ENCODE measurements around the gene SNAI1.
A peak's percentile ranks its signal among the peaks of the same experiment; 100 is the strongest.
"Not testable (repeated sequence)": the region's sequence is repeated elsewhere in the genome, so short reads cannot be mapped to it uniquely, and the experiment has no call there.

SNAI1 gene

DNA sequence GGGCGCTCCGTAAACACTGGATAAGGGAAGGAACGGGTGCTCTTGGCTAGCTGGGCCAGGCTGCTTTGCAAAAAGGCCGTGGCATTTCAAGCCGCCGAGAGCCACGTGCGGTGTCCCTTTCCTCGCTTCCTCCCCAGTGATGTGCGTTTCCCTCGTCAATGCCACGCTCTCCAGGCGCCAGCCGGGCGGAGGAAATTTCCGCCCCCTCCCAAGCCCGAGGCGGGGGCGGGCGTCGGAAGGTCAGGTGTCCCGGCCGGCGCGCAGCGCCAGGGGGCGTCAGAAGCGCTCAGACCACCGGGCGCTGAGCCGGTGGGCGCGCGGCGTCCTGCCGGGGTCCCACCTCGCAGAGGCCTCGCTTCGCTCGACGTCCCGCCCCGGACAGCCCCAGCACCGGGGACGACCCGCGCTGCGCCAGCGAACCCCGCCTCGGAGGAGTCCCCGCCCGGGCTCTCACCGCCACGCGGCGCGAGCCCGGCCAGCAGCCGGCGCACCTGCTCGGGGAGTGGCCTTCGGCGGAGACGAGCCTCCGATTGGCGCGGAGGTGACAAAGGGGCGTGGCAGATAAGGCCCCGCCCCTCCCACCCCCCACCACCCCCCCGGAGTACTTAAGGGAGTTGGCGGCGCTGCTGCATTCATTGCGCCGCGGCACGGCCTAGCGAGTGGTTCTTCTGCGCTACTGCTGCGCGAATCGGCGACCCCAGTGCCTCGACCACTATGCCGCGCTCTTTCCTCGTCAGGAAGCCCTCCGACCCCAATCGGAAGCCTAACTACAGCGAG lies at the start of gene SNAI1:
Gene SNAI1, plus strand, starts transcription at position 635 of the 777 bp plus-strand sequence. Its CDS starts 80 bp downstream, at position 715.
- DNase-seq (ENCODE audit: low spot score) = peak; percentile 94

DNA sequence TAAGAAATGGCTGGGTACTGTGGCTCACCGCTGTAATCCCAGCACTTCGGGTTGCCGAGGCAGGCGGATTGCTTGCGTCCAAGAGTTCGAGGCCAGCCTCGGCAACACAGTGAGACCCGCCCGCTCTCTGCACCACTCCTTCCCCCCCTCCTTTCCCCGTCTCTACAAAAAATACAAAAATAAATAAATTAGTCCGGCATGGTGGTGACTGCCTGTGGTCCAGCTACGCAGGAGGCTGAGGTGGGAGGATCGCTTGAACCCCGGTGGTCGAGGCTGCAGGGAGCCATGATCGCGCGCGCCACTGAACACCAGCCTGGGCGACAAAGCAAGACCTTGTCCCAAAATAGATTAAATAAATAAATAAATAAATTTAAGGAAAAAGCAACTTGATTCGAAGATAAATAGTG lies 47.0 kb upstream of the SNAI1 start:
- DNase-seq (ENCODE audit: low spot score) = no peak

DNA sequence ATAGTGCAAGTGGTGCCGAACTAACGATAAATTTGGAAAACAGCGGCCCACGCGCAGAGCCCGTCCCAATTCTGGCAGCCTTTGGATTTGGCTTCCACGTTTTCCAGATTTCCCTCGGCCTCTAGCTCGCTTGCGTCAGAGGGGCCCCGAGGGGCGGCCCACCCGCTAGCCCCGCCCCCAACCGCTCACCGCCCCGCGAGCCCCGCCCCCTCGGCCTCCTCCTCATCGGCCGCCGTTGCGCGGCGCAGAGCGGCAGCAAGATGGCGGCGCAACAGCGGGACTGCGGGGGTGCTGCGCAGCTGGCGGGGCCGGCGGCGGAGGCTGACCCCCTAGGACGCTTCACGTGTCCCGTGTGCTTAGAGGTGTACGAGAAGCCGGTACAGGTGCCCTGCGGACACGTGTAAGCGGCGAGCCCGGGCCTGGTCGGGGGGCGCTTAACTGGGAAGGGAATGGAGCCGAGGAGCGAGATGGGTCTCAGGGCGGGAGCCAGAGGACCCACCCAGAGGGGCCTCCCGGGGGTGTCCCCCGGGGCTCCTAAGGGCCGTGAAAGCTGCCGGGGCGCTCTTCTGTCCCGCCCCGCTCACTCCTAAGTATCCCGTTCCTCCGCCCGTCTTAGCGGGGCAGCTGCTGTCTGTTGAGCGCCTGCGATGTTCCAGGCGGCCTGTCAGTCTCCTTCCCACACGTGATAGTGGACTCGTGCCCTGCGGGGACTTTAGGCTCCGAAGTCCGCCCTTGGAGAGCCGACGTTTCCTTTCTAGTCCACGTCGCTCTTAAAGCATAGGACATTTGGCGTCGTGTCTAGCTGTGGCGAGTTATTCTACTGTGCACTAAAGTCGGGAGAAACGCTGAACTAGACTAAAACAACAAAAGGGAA lies 46.4 kb upstream of the SNAI1 start, which contains the start of gene RNF114:
Gene RNF114, plus strand, starts transcription at position 245 of the 874 bp plus-strand sequence. Its CDS starts 16 bp downstream, at position 261.
- peak; percentile 91 for DNase-seq (ENCODE audit: low spot score)

DNA sequence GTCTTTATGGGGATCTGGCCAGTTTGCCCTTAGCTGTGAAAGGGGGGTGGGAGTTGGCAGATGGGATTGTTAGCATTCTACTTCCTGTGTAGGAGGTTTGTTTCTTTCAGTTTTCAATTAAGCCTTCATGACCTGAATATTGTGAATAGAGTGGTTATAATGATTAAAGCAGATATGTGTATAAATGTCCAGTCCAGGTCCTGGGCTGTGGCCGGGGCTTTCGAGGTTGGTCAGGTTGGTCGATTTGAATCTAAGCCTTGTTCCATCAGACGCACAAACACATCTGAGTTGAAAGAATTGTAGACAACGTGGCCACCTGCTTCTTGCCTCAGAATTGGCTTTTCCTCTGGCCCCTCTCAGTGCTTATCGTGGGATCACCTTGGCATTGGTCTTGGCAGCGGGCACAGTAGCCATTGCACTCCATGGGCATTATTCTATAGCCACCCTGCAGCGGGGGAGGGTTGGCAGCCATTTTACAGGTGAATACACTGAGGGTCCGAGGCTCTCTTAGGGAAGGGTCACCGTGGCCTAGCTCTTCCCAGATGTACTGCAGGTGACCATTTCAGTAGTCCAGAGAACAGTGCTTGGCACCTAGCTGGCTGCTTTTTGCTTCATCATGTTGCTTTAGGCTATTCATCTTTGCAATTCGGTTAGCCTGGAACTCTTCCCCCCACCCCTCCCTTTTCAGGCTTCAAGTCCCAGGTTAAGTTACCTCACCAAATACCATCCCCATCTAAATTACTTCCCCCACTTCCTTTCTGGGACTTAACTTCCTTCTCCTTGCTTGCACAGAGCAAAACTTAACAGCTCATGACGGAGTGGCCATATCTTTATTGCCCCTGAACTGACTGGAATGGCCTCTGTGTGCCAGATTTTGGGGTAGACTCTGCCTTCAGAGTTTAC lies 45.5 kb upstream of the SNAI1 start:
- peak; percentile 49 for DNase-seq (ENCODE audit: low spot score)

DNA sequence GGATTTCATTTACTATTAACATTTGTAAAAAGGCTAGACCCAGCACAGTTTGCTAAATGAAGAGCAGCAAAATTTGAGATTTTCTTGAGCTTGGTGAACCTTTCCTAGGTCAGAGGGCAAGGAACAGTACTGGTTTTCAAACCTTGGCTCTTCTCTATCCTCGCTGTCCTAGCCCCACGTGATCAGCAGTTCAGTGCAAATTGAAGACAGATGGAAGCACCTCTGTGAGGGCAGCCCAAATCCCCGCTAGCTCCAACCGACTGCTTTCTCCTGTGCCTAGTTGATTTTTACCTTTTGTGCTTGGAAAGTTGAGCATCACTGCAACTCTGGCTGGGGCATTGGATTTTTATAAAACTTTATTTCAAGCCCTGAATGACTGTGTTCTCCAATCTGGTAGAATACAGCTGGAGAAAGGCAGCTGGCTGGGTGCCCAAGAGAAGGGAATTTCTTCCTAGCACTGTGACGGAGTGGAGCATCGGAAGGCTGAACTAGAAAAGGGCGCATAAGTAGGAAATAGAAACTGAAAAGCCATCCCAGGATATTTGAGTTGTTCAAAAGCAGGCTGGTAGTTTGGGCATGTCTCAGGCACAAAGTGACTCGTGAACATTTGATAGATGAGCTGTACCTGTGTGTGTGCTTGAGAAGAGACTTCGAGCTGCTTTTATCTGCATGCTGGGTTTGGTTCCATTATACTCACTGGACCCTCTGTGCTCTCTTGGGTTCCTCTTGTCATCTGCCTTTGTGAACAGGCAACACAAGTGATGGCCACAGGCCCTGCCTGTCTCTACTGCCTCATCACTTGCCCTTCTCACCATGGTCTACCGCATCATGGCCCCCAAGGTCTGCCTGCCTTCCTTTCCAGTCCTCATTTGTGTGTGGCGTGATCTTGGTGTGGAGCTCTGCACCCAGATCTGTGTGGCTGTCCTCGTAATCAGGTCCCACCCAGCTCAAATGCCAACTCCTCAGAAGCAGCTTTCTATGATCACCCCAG lies 44.3 kb upstream of the SNAI1 start:
- DNase-seq (ENCODE audit: low spot score) = no peak

DNA sequence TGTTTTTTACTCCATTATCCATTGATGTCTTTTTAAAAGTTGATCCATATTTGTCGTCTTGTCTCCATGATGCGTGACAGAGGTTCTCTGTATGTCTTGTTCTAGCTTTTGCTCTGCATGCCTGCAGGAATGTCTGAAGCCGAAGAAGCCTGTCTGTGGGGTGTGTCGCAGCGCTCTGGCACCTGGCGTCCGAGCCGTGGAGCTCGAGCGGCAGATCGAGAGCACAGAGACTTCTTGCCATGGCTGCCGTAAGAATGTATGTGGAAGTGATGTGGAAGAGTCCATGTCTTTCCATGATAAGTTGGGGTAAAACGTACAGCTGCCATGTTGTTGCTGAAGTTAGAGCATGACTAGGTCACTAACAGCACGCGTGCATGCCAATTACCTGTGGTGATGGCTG lies 41.3 kb upstream of the SNAI1 start:
- DNase-seq (ENCODE audit: low spot score) = no peak

DNA sequence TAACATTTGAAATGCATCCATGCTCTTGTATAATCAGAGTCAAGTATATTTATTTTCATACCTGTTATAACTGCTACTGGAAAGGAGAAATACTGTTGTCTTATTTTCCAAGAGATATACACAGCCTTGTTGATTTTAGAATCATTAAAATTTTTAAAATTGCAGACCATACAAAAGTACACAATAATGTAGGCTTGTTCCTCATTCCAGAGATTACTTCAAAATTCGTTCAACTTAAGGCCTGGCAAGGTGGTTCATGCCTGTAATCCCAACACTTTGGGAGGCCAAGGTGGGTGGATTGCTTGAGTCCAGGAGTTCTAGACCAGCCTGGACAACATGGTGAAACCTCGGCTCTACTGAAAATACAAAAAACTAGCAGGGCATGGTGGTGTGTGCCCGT lies 40.5 kb upstream of the SNAI1 start:
- no peak for DNase-seq (ENCODE audit: low spot score)

DNA sequence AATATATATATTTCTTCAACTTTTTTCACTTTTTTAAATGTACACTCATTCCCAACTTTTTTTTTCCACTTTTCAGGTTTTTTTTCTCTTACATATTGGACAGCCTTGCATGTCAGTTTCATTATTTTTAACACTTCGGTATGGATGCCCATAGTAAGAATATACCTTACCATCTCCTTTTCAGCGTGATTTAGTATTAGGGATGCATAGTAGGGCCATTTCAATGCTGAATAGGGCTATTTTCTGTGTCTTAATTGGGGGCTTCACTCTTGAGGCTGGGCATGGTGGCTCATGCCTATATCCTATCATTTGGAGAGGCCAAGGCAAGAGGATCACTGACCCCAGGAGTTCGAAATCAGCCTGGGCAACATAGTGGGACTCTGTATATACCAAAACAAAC lies 39.8 kb upstream of the SNAI1 start:
- no peak for DNase-seq (ENCODE audit: low spot score)

DNA sequence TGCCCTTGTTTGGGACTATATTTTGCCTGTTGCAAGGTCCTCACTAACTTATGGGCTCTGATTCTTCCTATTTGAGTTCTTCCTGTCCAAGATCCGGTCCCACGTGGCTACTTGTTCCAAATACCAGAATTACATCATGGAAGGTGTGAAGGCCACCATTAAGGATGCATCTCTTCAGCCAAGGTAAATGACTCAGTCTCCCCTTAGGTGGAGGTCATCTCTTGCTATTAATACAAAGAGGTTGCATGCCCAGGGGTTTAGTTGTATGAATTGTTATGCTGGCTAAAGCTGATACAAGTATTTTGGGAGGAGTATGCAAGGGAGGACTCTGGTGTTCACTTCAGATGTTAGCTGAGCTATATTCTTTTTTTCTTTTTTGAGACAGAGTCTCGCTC lies 37.5 kb upstream of the SNAI1 start:
- no peak for DNase-seq (ENCODE audit: low spot score)

DNA sequence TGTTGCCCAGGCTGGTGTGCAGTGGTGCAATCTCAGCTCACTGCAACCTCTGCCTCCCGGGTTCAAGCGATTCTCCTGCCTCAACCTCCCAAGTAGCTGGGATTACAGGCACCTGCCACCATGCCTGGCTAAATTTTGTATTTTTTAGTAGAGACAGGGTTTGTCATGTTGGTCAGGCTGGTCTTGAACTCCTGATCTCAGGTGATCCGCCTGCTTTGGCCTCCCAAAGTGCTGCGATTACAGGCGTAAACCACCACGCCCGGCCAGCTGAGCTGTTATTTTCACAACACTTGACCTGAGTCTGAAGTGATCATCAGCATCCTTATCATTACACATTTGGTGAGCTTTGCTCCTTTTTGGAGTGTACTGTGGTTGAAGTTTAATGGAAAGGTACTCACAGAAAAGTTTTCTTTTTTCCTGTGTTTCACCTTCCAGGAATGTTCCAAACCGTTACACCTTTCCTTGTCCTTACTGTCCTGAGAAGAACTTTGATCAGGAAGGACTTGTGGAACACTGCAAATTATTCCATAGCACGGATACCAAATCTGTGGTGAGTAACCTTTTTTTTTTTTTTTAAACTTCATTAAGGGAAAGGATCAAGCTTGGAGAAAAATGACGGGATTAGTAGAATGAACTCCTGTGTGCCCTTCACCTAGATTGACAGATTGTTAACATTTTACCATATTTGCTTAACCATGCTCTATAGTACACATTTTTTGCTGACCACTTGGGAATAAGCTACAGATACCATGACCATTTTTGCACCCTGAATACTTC lies 36.9 kb upstream of the SNAI1 start:
- DNase-seq (ENCODE audit: low spot score) = no peak

DNA sequence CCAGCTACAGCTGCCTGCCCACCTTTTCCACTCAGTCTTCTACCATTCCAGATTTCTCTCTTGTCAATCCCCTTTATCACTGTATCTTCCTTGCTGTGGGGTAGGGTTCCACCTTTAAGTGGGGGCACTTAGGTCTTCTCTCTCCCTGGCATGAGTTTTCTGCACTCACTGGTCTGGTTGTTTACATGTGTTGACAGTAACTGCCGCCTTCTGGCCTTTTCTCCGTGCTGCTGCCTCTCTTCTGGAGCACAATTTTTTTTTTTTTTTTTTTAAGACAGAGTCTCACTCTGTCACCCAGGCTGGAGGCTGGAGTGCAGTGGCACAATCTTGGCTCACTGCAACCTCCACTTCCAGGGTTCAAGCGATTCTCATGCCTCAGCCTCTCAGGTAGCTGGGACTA lies 34.6 kb upstream of the SNAI1 start:
- no peak for DNase-seq (ENCODE audit: low spot score)

DNA sequence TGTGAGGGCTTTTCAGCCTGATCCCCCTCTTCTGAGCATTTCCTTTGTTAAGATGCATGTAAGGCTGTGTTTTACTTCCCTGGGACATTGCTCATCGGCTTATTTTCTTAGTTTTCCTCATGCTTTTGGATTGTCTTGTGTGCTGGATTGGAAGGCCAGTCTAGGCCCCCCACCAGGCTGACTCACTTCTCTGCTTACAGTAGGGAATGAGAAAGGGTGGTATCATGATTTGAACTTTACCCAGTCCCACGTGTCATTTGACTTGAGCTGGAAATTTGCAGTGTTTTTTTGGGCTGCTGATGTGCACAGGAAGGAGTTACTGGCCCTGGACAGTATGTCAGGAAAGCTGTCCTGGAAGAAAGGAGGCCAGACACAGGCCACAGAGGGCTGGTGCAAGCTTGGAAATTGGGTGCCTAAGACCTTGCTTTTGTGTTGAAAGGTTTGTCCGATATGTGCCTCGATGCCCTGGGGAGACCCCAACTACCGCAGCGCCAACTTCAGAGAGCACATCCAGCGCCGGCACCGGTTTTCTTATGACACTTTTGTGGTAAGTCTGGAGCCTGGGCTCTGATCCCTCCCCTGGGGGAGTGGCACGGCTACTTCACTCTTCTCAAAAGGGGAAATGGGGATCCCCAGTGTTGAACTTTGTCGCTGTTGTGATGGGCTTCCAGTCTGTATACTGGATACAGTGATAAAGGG lies 33.8 kb upstream of the SNAI1 start:
- DNase-seq (ENCODE audit: low spot score) = no peak

DNA sequence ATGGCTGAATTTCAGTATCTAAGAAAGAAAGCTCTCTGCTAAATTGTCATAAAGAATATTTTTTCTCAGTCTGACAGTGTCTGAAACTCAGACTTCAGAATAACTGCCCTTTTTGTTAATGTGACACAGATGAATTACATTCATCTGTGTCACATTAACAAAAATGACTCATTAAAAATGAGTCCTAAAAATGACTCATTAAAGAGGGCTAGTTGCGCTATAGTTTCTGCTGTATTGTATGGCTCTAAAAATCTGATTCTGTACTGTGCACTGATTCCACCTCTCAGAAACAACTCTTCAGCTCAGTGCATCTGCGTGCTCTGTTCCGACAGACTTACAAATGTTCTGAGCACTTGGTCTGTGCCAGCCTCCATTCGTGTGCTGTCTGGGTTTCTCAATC lies 31.6 kb upstream of the SNAI1 start:
- DNase-seq (ENCODE audit: low spot score) = no peak

DNA sequence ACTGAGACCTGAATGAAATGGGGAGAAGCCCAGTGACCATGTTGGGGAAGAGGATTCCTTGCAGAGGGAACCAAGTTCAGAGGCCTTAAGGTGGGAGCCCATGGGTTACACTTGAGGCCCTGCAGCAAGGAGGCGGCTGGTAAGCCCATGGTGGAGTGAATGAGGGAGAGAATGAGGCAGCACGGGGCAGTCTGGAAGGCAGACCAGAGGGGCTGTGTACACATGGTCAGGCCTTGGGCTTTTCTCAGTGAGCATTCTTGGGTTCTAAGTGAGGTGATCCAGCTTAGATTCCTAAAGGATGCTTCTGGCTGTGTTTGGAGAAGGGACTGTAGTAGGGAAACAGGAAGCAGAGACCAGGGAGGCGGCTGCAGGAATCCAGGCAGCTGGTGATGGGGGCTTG lies 27.6 kb upstream of the SNAI1 start:
- no peak for DNase-seq (ENCODE audit: low spot score)

DNA sequence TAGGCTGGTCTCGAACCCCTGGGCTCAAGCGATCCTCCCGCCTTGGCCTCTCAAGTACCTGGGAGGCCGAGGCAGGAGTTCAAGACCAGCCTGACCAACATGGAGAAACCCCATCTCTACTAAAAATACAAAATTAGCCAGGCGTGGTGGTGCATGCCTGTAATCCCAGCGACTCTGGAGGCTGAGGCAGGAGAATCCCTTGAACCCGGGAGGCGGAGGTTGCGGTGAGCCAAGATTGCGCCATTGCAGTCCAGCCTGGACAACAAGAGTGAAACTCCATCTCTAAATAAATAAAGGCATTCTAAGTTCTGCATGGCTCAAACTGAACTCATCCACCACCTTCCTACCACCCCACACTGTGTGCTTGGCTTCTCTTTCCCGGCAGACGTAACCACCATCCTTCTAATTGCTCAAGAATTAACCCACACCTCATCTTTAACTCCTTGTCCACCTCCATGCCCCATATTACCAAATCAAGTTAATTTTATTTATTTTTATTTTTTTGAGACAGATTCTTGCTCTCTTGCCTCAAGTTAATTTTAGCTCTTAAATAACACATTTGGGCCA lies 26.9 kb upstream of the SNAI1 start:
- not testable (repeated sequence) for DNase-seq (ENCODE audit: low spot score)

DNA sequence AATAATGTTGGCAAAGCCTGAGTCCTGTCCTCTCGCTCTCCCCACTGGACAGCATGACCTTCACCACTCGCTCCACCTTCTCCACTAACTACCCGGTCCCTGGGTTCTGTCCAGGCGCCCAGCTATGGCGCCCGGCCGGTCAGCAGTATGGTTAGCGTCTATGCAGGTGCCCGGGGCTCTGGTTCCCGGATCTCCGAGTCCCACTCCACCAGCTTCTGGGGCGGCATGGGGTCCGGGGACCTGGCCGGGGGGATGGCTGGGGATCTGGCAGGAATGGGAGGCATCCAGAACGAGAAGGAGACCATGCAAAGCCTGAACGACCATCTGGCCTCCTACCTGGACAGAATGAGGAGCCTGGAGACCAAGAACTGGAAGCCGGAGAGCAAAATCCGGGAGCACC lies 26.1 kb upstream of the SNAI1 start:
- DNase-seq (ENCODE audit: low spot score) = no peak

DNA sequence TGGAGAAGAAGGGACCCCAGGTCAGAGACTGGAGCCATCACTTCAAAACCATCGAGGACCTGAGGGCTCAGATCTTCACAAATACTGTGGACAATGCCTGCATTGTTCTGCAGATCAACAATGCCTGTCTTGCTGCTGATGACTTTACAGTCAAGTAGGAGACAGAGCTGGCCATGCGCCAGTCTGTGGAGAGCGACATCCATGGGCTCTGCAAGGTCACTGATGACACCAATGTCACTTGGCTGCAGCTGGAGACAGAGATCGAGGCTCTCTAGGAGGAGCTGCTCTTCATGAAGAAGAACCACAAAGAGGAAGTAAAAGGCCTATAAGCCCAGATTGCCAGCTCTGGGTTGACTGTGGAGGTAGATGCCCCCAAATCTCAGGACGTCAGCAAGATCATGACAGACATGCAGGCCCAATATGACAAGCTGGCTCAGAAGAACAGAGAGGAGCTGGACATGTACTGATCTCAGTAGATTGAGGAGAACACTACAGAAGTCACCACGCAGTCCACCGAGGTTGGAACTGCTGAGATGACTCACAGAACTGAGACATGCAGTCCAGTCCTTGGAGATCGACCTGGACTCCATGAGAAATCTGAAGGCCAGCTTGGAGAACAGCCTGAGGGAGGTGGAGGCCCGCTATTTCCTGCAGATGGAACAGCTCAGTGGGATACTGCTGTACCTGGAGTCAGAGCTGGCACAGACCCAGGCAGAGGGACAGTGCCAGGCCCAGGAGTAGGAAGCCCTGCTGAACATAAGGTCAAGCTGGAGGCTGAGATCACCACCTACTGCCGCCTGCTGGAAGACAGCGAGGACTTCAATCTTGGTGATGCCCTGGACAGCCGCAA lies 25.5 kb upstream of the SNAI1 start:
- peak; percentile 31 for DNase-seq (ENCODE audit: low spot score)

DNA sequence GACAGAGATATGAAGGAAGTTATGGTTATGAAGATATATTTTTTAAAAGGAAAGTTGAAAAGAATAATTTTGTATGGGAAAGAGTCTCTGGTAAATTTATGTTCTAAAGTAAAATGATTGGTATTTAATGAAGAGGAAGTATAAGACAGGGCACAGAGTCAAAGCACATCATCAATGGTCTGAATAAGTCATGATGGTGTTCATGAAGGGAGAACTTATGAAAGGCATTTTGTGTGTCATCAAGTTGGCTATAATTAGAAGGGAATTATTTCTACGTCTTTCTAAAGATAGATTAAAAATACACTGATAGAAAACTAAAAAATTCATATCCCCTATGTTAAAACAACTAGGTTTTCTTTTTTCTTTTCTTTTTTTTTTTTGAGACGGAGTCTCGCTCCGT lies 21.4 kb upstream of the SNAI1 start:
- DNase-seq (ENCODE audit: low spot score) = no peak

Measured in NAMALWA (cell line).